TTC549 (cell line): Measurements from ENCODE around the gene RTL3.

Experiments
- FAIRE-seq: peaks from 2 replicates; lab custom pipeline; 2012; peaks lifted over from hg19 to GRCh38; lab: Jason Lieb, UNC

The RTL3 gene

DNA sequence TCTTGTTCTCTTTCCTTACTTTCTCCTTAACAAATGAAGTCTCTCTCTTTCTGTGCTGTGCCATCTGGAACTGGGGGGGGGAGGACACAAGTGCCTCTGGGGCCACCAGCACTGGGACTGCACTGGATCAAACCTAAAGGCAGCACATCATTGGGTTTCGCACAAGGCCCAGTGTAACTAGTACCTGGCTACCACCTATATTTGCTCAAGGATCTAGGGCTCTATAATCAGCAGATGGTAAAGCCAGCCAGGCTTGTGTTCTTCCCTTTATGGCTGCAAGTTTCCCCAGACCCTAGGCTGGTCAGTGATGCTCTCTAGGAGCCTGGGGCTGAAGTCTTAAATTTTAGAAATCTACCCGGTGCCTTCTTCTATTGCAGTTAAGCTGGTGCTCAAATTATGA, 40.1 kb downstream of the RTL3 start:
- FAIRE-seq, result no peak

- FAIRE-seq, result no peak
These were observed 44.9 kb downstream of the RTL3 start for GRCh38 chrX:78614264-78614663.
